GM10248 (cell line): ENCODE measurements around the gene NR2C2AP.

Experiments used
- CTCF ChIA-PET: fragments of 300-600 bp; sonication (Branson Sonifier 250); formaldehyde crosslinking; extraction: SDS; loops from one replicate; lab custom pipeline; 2021; ENCODE audit warnings: antibody characterized with exemption; lab: Yijun Ruan, JAX
- POLR2A ChIA-PET: fragments of 350-650 bp; sonication (Branson Sonifier 250); formaldehyde crosslinking; extraction: SDS; loops from one replicate; lab custom pipeline; 2020; ENCODE audit warnings: antibody characterized with exemption; lab: Yijun Ruan, JAX
- DNase-seq: peaks from one replicate; pipeline ENCODE4 v3.0.0; 2012; ENCODE audit errors: extremely low spot score
- CTCF ChIP-seq: IDR thresholded peaks from 2 replicates; pipeline ENCODE4 v1.5.1; 2012; ENCODE audit warnings: mild to moderate bottlenecking, low read depth; ENCODE audit errors: extremely low read depth, missing control alignments, control extremely low read depth

NR2C2AP gene

GRCh38 chr19:19204181-19204580, 967 bp upstream of the NR2C2AP start:
- no peak for TF ChIP-seq CTCF
- DNase-seq, result no peak
- ChIA-PET POLR2A (no interaction called here), CTCF (no interaction called here)

- DNase-seq, result no peak
- POLR2A ChIA-PET, result interaction anchor here (1.1 kb wide), 1 partner anchor 28 kb away, joined by 6 read pairs; no protein-coding TSS in a partner anchor
- no peak for TF ChIP-seq CTCF
- CTCF ChIA-PET, result interaction anchor here (0.7 to 3.2 kb wide), 5 partner anchors 9 to 56 kb away, joined by 3 to 16 read pairs (median 3); no protein-coding TSS in a partner anchor
Observed at GRCh38 chr19:19202707-19203011, 555 bp downstream of the NR2C2AP start.

- no peak for TF ChIP-seq CTCF
- POLR2A ChIA-PET, result interaction anchor here (1.0 to 1.1 kb wide), 2 partner anchors 12 to 27 kb away, joined by 3 to 6 read pairs; no protein-coding TSS in a partner anchor
- CTCF ChIA-PET, result interaction anchor here (0.7 to 3.2 kb wide), 8 partner anchors 9 to 61 kb away, joined by 3 to 16 read pairs (median 3); no protein-coding TSS in a partner anchor
- no peak for DNase-seq
Observed at GRCh38 chr19:19201697-19202630, 1.2 kb downstream of the NR2C2AP start.

GRCh38 chr19:19193926-19194325, 9.3 kb downstream of the NR2C2AP start:
- TF ChIP-seq CTCF, result no peak

GRCh38 chr19:19192910-19193423, 10.2 kb downstream of the NR2C2AP start:
- TF ChIP-seq CTCF, result no peak
- POLR2A ChIA-PET, result interaction anchor here (0.6 kb wide), 2 partner anchors 431 to 496 kb away, joined by 3 read pairs; no protein-coding TSS in a partner anchor
- peak; percentile 44 for DNase-seq
- CTCF ChIA-PET, result interaction anchor here (1.7 to 1.8 kb wide), 2 partner anchors 9 to 18 kb away, joined by 9 to 16 read pairs; partner anchors contain the start of gene NR2C2AP

More at GRCh38 chr19:19193926-19194325, 9.3 kb downstream of the NR2C2AP start:
- CTCF ChIA-PET, result interaction anchor here (1.2 to 1.8 kb wide), 3 partner anchors 8 to 31 kb away, joined by 3 to 16 read pairs (median 9); partner anchors contain the start of gene NR2C2AP
- POLR2A ChIA-PET, result no interaction called here
- no peak for DNase-seq
